OCI-LY3 (cell line): ENCODE measurements around the gene GTF3C2.
A peak's percentile ranks its signal among the peaks of the same experiment; 100 is the strongest.

Experiments used
- H2AFZ ChIP-seq: fragments of 200-600, 300-600 bp; shearing (Covaris generic); 2 replicates; pipeline ENCODE4 v1.6.0; 2014; ENCODE audit warnings: antibody characterized with exemption, low read depth, low read length
- H3K27ac ChIP-seq: fragments of 200-600, 300-600 bp; sonication (generic); 2 replicates; pipeline ENCODE4 v1.5.1; 2014; ENCODE audit warnings: mild to moderate bottlenecking, low read length, moderate library complexity, mixed read lengths
- H3K27me3 ChIP-seq: fragments of 200-600, 300-600 bp; sonication (generic); 2 replicates; pipeline ENCODE4 v1.6.1; 2014; ENCODE audit warnings: low read depth, low read length, mixed read lengths
- H3K36me3 ChIP-seq: fragments of 200-600, 300-600 bp; sonication (generic); replicated peaks from 2 replicates; pipeline ENCODE3; 2014; ENCODE audit warnings: low read depth, low read length, mixed read lengths
- H3K4me1 ChIP-seq: fragments of 300-600, 200-600 bp; sonication (generic); 2 replicates; pipeline ENCODE4 v1.6.1; 2014; ENCODE audit warnings: low read length, mixed read lengths
- H3K4me2 ChIP-seq: fragments of 200-600, 300-600 bp; sonication (generic); 2 replicates; pipeline ENCODE4 v1.6.1; 2014; ENCODE audit warnings: low read length, mixed read lengths
- H3K4me3 ChIP-seq: fragments of 300-600, 200-600 bp; sonication (generic); 2 replicates; pipeline ENCODE4 v1.5.1; 2014; ENCODE audit warnings: antibody characterized with exemption, mild to moderate bottlenecking, low read length, moderate library complexity
- H3K79me2 ChIP-seq: fragments of 300-600, 200-600 bp; shearing (Covaris generic); 2 replicates; pipeline ENCODE4 v1.6.1; 2014; ENCODE audit warnings: mild to moderate bottlenecking, low read length, mixed read lengths
- H3K9ac ChIP-seq: fragments of 300-600, 200-600 bp; shearing (Covaris generic); 2 replicates; pipeline ENCODE4 v1.6.0; 2014; ENCODE audit warnings: mild to moderate bottlenecking, low read length, moderate library complexity
- H3K9me3 ChIP-seq: fragments of 200-600, 300-600 bp; shearing (Covaris generic); 2 replicates; pipeline ENCODE4 v1.6.1; 2014; ENCODE audit warnings: low read length, mixed read lengths; ENCODE audit not compliant: insufficient read depth
- H4K20me1 ChIP-seq: fragments of 200-600, 300-600 bp; sonication (generic); 2 replicates; pipeline ENCODE4 v1.6.1; 2016; ENCODE audit warnings: low read length, mixed read lengths; ENCODE audit not compliant: insufficient read depth
- EZH2phosphoT487 ChIP-seq: fragments of 200-600 bp; shearing (Covaris generic); IDR thresholded peaks from 2 replicates; pipeline ENCODE4 v1.6.1; 2018; ENCODE audit warnings: antibody characterized with exemption, mixed run types, low read depth
- TF ChIP-seq, protein P1 (sequence below): fragments of 200-600, 300-600 bp; sonication (generic); IDR thresholded peaks from 2 replicates; pipeline ENCODE4 v1.5.1; 2014; ENCODE audit warnings: antibody characterized with exemption, low read length, low read depth

Gene GTF3C2

DNA sequence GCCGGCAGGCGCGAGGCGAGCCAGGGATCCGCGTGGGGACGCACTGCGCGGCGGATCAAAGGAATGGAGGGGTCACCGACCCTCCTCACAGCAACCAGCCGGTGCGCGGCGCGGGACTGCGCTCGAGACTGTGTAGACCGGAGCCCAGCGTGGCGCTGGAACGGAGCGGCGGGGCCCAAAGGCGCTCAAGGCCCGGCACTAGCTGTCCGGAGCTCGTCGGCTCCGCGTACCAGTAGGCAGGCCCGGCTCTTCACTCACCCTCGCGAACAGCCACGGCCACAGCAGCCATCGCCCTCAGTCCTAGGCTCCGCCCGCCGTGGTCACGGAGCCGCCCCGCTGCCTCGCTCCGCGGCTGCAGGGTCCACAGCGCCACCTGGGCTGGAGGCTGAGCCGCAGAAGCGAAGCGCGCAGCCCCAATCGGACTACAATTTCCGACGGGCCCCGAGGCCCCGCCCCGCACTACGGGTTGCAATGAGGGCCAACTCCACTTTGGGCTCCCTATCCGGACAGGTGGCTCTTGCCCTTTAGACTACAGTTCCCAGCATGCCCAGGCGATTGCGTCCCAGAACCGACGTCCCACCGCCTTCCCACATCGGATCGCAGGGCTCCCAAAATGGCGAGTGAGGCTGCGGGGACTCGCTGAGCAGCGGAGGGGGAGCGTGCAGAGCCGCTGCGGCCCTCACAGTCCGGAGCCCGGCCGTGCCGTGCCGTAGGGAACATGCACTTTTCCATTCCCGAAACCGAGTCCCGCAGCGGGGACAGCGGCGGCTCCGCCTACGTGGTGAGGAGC, 13.7 kb upstream of the GTF3C2 start, which contains the start of the genes EIF2B4 and SNX17:
TSS of gene EIF2B4 (minus strand) at position 313 of the 790 bp plus-strand sequence. CDS start at position 289, 24 bp downstream.
TSS of gene SNX17 (plus strand) at position 591 of the 790 bp plus-strand sequence. CDS start at position 719, 128 bp downstream.
- Histone ChIP-seq H3K79me2 (peaks cover 43% of the 10 kb centered on the region), H3K4me2 (peak within 1 kb of the TSS; percentile 96)
- no peak for TF ChIP-seq EZH2phosphoT487
- TF ChIP-seq, protein P1, sequence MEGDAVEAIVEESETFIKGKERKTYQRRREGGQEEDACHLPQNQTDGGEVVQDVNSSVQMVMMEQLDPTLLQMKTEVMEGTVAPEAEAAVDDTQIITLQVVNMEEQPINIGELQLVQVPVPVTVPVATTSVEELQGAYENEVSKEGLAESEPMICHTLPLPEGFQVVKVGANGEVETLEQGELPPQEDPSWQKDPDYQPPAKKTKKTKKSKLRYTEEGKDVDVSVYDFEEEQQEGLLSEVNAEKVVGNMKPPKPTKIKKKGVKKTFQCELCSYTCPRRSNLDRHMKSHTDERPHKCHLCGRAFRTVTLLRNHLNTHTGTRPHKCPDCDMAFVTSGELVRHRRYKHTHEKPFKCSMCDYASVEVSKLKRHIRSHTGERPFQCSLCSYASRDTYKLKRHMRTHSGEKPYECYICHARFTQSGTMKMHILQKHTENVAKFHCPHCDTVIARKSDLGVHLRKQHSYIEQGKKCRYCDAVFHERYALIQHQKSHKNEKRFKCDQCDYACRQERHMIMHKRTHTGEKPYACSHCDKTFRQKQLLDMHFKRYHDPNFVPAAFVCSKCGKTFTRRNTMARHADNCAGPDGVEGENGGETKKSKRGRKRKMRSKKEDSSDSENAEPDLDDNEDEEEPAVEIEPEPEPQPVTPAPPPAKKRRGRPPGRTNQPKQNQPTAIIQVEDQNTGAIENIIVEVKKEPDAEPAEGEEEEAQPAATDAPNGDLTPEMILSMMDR, result peak; percentile 73

DNA sequence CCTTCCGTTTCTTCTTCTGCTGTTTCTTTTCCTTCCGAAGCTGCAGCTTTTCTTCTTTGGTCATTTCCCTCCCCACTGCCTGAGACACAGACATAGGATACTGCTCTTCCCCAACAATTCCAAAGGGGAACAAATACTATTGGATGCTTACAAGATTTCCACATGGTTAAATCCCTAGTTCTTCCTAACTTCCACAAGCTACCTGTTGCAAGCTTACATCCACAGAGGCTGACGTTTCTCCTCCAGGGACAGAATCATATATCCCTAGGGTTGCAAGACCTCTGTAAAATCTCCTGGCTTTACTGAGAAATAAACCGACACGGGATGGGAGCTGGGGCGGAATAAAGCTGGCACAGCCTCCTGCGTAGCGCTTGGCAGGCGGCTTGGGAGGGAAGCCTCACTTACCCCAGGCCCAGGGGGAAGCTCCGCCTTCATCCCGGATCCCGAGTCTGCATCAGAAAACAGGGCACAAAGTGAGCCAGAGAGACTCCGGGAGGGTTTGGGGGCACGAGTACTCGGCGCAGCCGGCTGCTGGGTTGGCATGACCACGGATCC, 13.0 kb upstream of the GTF3C2 start:
- no peak overlapping the region; the same call in 1 of the 2 replicates for H2AFZ ChIP-seq
- peak overlapping the region; percentile 19 for H3K27ac ChIP-seq
- peak overlapping the region; percentile 78 for H3K9ac ChIP-seq
- no peaks in the 10 kb centered on the region for H3K27me3 ChIP-seq
- H4K20me1 ChIP-seq, result no peaks in the 10 kb centered on the region
- peaks cover 16% of the 10 kb centered on the region for H3K4me1 ChIP-seq
- no peaks in the 10 kb centered on the region for H3K9me3 ChIP-seq
- peaks cover 43% of the 10 kb centered on the region for H3K79me2 ChIP-seq
- H3K4me2 ChIP-seq, result peak overlapping the region; percentile 96
- H3K4me3 ChIP-seq, result peak overlapping the region; percentile 93
- H3K36me3 ChIP-seq, result peaks cover 28% of the 10 kb centered on the region
- TF ChIP-seq, protein P1, result no peak
- no peak for TF ChIP-seq EZH2phosphoT487

More for the DNA sequence above, 13.7 kb upstream of the GTF3C2 start, which contains the start of the genes EIF2B4 and SNX17:
- H3K36me3 ChIP-seq, result peaks cover 26% of the 10 kb centered on the region
- H2AFZ ChIP-seq, result no peak within 1 kb of the TSS; the same call in 1 of the 2 replicates
- no peaks in the 10 kb centered on the region for H4K20me1 ChIP-seq
- peaks cover 16% of the 10 kb centered on the region for H3K4me1 ChIP-seq
- H3K9me3 ChIP-seq, result no peaks in the 10 kb centered on the region
- H3K4me3 ChIP-seq, result peak within 1 kb of the TSS; percentile 93
- peak within 1 kb of the TSS; percentile 95 for H3K9ac ChIP-seq
- no peaks in the 10 kb centered on the region for H3K27me3 ChIP-seq
- H3K27ac ChIP-seq, result peak within 1 kb of the TSS; percentile 65

DNA sequence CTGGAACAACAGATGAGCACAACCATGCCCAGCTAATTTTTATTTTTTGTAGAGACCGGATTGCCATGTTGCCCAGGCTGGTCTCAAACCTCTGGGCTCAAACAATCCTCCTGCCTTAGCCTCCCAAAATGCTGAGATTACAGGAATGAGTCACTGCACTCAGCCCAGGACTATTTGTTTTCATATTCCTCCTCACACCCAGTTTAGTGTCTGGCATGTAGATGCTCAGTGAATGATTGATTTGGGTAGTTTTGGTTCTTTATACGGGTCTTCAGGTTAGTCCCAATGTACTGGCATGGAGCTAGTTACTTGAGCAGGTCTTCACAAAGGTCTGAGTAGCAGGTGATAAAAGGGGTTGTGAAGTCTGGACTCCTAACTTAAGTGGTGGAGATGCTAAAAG, 7.4 kb upstream of the GTF3C2 start:
- no peak overlapping the region for H3K4me3 ChIP-seq
- H3K79me2 ChIP-seq, result peaks cover 5% of the 10 kb centered on the region

More for the DNA sequence above, 7.4 kb upstream of the GTF3C2 start:
- Histone ChIP-seq H3K9ac (no peak overlapping the region), H2AFZ (no peak overlapping the region), H3K9me3 (no peaks in the 10 kb centered on the region), H3K36me3 (peaks cover 26% of the 10 kb centered on the region), H3K27ac (peak overlapping the region; percentile 36), H4K20me1 (no peaks in the 10 kb centered on the region), H3K4me2 (no peak overlapping the region), H3K27me3 (no peaks in the 10 kb centered on the region), H3K4me1 (peaks cover 12% of the 10 kb centered on the region)
- TF ChIP-seq EZH2phosphoT487, result no peak
- TF ChIP-seq, protein P1, result no peak
